Left lung (tissue), 8 donors: ENCODE measurements around the gene PSME3IP1. TPM values are rescaled to one million over a fixed set of nuclear protein-coding genes. Genes with fewer than 3 reads are reported as not detected.

Source experiments
- polyA plus RNA-seq, 6 donors: library from polyadenylated mRNA; unstranded; fragments of 120-200 nt; gene quantifications; one replicate each; pipeline ENCODE4 v1.2.1, GENCODE V29; 2013; ENCODE audit not compliant: insufficient read length in 6 of 6
- total RNA-seq, 2 donors: library from RNA; stranded (reverse); fragmentation: NEBNext Ultra II Directional; extraction: Animal tissue kit (Norgen Biotek cat#: 25700); gene quantifications; one replicate each; pipeline ENCODE4 v1.2.1, GENCODE V29; 2021
- donor health status: DM: no; HTN: yes; CAD: no.
- donor health status: DM: no; HTN: no; CAD: no.

The PSME3IP1 gene
- total and polyA plus RNA-seq, 8 donors = 53.1 to 123 (median 104) TPM

Other genes with a start within 250 kb of the PSME3IP1 start
- under 1 TPM; 0.58 to 0.82 TPM for gene CETP, start 224.1 kb downstream of the PSME3IP1 start, total RNA-seq
- 10 to 100 TPM; 11.8 to 15.2 (median 13.9) TPM for gene CETP, start 224.1 kb downstream of the PSME3IP1 start, polyA plus RNA-seq
- gene NLRC5, start 196.5 kb downstream of the PSME3IP1 start, total RNA-seq = 10 to 100 TPM; 26.8 to 93.3 TPM
- 10 to 100 TPM in 5 of 6 donors, 1 to 10 TPM in 1; 9.8 to 14.1 (median 12.1) TPM for gene NLRC5, start 196.5 kb downstream of the PSME3IP1 start, polyA plus RNA-seq
- 10 to 100 TPM; 49.4 to 49.9 TPM for gene CPNE2, start 93.5 kb downstream of the PSME3IP1 start, total RNA-seq
- gene CPNE2, start 93.5 kb downstream of the PSME3IP1 start, polyA plus RNA-seq = 10 to 100 TPM; 63.8 to 72.1 (median 67.8) TPM
- 10 to 100 TPM; 32.5 to 36.6 TPM for gene RSPRY1, start 290 bp upstream of the PSME3IP1 start, total RNA-seq
- 10 to 100 TPM; 37.4 to 46.8 (median 41.6) TPM for gene RSPRY1, start 290 bp upstream of the PSME3IP1 start, polyA plus RNA-seq
- gene ARL2BP, start 59.2 kb upstream of the PSME3IP1 start, total RNA-seq = 10 to 100 TPM; 51.4 to 69.3 TPM
- gene ARL2BP, start 59.2 kb upstream of the PSME3IP1 start, polyA plus RNA-seq = 10 to 100 TPM; 64.7 to 76.1 (median 67.4) TPM
- 10 to 100 TPM; 50.6 to 70.6 TPM for gene PLLP, start 98.6 kb upstream of the PSME3IP1 start, total RNA-seq
- gene PLLP, start 98.6 kb upstream of the PSME3IP1 start, polyA plus RNA-seq = 1 to 10 TPM; 3.5 to 7.7 (median 4.6) TPM
- 1 to 10 TPM; 1.6 to 2.4 TPM for gene CCL22, start 172.7 kb upstream of the PSME3IP1 start, total RNA-seq
- under 1 TPM; 0.08 to 0.22 (median 0.18) TPM for gene CCL22, start 172.7 kb upstream of the PSME3IP1 start, polyA plus RNA-seq
- gene CX3CL1, start 186.5 kb upstream of the PSME3IP1 start, total RNA-seq = 10 to 100 TPM; 20.3 to 27.8 TPM
- 10 to 100 TPM in 4 of 6 donors, 1 to 10 TPM in 2; 8.6 to 11.8 (median 10.5) TPM for gene CX3CL1, start 186.5 kb upstream of the PSME3IP1 start, polyA plus RNA-seq
- 1 to 10 TPM; 1.1 to 6.4 TPM for gene CCL17, start 218.7 kb upstream of the PSME3IP1 start, total RNA-seq
- under 1 TPM in 1 of 6 donors, not detected in 5; 0.43 TPM for gene CCL17, start 218.7 kb upstream of the PSME3IP1 start, polyA plus RNA-seq